GM21390 (cell line): ENCODE results near the gene ZC3H18.

Experiments used
- ATAC-seq: cut with Tn5 transposase; IDR thresholded peaks from one replicate; pipeline ENCODE4 v1.9.1; 2021; ENCODE audit not compliant: unreplicated experiment

Gene ZC3H18

DNA sequence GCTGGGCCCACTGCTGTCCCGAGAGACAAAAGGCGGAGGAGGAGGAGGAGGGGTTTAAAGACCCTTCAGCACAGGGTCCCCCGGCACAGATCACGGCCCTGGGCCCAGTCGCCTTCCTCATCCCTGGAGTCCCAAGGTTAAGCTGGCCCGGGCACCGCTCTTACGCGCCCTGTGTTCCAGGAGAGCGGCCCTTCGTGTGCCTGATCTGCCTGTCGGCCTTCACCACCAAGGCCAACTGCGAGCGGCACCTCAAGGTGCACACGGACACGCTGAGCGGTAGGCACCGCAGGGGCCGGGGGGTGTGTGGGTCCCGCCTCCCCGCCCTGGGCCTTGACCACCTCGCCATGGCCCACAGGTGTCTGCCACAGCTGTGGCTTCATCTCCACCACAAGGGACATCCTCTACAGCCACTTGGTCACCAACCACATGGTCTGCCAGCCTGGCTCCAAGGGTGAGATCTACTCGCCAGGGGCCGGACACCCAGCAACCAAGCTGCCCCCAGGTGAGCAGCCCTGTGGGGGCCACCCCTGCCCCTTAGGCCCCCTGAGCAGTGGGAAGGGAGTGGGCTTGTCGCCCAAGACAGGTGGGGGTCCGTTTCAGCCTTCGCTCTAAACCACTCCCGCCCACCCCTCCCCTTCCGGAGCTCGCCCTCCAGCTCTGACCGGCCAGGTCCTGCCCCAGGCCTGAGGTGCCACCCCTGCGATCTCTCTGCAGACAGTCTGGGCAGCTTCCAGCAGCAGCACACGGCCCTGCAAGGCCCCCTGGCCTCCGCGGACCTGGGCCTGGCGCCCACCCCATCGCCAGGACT, 37.6 kb upstream of the ZC3H18 start:
- no peak for ATAC-seq

DNA sequence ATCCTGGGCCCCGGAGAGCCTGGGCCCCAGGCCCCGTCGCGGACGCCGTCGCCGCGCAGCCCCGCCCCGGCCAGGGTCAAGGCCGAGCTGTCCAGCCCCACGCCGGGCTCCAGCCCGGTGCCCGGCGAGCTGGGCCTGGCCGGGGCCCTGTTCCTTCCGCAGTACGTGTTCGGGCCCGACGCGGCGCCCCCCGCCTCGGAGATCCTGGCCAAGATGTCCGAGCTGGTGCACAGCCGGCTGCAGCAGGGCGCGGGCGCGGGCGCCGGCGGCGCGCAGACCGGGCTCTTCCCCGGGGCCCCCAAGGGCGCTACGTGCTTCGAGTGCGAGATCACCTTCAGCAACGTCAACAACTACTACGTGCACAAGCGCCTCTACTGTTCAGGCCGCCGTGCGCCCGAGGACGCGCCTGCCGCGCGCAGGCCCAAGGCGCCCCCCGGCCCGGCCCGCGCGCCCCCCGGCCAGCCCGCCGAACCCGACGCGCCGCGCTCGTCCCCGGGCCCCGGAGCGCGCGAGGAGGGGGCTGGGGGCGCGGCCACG, 36.8 kb upstream of the ZC3H18 start:
- no peak for ATAC-seq

DNA sequence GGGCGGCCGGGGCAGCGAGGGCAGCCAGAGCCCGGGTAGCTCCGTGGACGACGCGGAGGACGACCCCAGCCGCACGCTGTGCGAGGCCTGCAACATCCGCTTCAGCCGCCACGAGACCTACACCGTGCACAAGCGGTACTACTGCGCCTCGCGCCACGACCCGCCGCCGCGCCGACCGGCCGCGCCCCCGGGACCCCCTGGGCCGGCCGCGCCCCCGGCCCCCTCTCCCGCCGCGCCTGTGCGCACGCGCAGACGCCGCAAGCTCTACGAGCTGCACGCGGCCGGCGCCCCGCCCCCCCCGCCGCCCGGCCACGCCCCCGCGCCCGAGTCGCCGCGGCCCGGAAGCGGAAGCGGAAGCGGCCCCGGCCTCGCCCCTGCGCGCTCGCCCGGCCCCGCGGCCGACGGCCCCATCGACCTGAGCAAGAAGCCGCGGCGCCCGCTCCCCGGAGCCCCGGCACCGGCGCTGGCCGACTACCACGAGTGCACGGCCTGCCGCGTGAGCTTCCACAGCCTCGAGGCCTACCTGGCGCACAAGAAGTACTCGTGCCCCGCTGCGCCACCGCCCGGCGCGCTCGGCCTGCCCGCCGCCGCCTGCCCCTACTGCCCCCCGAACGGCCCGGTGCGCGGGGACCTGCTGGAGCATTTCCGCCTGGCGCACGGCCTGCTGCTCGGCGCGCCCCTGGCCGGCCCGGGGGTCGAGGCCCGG, 36.1 kb upstream of the ZC3H18 start:
- peak; percentile 54 for ATAC-seq

DNA sequence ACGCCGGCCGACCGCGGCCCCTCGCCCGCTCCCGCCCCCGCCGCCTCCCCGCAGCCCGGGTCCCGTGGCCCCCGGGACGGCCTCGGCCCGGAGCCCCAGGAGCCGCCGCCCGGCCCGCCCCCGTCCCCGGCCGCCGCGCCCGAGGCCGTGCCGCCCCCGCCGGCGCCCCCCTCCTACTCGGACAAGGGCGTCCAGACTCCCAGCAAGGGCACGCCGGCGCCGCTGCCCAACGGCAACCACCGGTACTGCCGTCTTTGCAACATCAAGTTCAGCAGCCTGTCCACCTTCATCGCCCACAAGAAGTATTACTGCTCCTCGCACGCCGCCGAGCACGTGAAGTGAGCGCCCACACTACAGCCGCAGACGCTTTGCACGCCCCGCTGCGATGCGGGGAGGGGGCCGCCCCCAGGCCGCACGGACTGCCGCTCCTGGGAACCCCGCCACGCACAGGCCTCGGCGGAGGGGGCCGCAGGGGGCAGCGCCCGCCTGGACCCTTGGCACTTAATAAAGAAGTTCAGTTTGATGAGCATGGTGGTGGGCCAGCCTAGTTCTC, 35.5 kb upstream of the ZC3H18 start:
- ATAC-seq, result peak; percentile 23

DNA sequence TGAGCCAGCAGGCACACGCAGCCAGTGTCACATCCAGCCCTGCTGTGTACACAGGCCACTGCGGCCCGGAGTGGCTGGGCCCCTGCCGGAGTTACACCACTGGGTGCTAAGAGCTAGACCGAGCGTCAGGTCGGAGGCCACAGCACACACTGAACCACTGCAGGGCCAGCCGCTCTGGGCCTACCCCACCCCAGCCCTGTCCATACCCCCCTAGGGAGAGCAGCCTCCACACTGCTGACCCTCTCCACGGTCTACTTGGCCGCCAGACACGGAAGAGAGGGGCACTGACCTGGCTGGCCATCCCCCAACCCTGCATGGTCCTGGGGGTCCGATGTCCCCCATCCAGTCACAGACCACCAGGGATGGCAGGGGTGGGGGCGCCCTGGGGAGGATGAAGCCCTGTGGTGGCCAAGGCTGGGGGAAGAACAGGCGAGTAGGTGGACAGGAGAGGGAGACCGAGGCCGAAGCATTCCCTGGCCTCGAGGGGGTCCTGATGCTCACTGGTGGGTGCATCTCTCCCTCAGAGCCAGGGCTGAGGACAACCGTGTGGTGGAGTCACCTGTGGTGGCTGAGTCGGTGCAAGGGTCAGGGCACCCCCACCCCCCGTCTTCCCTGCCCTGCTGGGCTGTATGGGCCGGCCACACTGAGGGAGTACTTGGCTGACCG, 34.9 kb upstream of the ZC3H18 start:
- no peak for ATAC-seq

DNA sequence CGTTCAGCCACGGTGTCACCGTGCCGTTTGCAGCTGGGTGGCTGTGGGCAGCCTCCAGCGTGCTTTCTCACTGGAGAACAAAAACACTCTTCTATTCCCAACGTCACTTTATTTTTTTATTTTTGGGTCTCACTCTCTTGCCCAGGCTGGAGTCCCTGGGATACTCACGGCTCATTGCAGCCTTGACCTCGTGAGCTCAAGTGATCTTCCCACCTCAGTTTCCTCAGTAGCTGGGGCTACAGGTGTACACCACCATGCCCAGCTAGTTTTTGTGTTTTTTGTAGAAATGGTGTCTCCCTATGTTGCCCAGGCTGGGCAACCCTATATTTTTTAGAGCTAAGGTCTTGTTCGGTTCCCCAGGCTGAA, 34.4 kb upstream of the ZC3H18 start:
- ATAC-seq, result no peak

DNA sequence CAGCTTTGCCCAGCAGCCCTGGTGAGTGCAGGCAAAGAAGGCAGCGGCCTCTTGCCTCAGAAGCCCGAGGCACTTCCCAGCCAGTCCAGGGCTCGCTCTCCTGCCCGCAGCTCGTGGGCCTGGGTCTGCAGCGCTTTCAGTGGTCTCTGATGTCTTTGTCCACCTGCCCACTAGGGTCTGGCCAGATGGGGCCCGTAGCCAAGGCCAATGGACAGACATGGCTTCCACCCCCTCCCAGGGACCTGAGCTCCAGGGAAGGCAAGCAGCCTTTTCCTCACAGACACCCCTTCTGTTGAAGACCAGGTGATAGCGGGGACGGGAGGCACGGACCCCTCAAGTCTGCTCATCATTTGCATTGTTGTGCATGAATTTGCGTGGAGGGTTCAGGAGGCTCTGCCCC, 33.7 kb upstream of the ZC3H18 start:
- no peak for ATAC-seq

DNA sequence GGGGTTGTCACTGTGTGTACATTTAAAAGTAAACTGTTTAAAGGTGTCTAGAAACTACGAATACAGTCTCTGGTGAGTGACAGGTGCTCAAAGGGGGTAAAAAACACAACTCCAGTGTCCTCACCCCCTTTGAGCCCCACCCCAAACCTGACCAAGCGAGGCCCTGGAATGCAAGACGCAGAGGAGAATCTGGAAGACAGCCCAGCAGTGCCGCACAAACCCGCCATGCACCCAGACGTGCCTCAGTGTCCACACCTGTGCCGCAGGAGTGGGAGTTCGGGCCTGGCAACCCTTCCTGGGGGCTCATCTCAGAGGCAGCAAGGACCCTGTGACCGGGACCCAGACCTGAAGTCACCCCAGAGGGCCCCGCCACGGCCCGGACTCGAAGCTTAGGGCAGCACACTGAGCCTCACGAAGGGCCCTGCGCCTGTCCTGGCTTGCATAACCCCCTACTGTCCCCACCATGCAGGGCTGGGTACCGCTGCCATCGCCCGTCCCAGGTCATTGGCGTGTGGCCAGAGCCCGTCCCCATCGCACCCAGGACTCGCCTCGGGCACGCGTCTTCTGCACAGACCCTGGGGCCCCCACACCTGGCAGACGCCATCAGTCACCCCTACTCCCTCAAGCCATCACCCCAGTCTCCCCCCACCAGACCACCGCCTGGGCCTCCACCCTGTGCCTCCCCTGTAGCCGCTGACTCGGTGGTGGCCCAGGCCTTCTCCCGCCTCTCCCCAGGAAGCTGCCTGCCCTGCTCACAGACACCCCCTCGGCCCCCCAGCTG, 33.0 kb upstream of the ZC3H18 start:
- no peak for ATAC-seq

DNA sequence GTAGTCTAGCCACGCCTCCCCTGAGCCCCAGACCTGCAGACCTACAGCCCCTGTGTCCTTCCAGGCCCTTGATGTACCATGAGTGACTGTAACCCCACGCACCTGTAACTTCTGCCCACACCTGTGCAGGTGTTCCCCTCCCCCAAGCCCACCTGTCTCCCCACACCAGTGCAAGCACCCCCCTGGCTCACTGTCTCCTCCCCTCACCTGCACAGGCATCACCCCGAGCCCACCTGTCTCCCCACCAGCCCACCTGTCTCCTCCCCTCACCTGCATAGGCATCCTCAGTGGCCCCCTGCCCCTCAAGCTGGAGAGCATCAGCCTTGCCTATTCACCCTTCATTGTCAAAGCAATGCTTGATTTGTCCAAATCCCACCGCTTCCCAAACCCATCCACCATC, 32.3 kb upstream of the ZC3H18 start:
- no peak for ATAC-seq

DNA sequence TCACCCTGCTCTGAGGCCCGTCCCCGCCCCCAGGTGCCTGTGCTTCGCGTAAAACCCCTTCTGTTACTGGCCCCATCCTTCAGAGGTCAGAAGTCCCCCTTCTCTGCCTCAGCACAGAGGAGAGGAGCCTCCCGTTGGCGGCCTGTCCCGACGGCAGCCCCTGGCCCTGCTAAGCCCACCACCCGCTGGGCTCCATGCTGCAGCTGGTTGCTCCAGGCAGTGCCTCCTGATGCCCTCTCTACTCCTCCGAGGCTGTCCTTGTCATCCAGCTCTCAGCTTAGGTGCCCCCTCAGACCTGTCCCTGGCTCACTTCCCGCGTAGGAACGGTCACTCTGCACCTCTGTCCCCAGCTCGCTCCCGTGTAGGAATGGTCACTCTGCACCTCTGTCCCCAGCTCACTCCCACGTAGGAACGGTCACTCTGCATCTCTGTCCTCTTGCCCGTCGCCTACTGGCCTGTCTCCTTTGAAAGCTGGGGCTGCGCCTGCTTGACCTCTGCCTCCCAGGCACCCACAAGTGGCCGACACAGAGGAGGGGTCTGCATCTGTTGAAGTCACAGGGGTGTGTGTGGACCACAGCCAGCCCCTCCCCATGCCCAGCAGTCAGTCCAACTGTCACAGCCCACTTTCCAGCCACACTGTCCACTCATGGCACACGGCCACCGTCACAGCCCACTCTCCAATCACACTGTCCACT, 31.7 kb upstream of the ZC3H18 start:
- ATAC-seq, result no peak

DNA sequence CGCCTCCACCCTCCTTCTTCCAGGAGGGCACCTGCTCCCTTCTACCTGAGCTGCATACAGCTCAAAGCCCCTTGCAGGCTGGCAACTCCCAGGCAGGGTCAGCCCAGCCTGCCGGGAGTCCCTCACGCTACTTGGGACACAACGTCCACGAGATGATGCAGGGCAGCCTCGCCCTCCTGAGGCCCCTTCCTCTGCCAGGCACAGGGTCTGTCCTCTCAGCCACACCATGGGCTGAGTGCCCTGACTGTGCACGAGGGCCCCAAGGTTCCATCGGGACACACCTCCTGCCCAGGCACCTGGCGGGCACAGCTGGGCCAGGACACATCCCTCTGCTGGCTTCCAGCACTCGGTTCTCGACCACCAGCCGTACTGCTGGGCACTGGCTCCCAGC, 30.9 kb upstream of the ZC3H18 start:
- ATAC-seq, result no peak

DNA sequence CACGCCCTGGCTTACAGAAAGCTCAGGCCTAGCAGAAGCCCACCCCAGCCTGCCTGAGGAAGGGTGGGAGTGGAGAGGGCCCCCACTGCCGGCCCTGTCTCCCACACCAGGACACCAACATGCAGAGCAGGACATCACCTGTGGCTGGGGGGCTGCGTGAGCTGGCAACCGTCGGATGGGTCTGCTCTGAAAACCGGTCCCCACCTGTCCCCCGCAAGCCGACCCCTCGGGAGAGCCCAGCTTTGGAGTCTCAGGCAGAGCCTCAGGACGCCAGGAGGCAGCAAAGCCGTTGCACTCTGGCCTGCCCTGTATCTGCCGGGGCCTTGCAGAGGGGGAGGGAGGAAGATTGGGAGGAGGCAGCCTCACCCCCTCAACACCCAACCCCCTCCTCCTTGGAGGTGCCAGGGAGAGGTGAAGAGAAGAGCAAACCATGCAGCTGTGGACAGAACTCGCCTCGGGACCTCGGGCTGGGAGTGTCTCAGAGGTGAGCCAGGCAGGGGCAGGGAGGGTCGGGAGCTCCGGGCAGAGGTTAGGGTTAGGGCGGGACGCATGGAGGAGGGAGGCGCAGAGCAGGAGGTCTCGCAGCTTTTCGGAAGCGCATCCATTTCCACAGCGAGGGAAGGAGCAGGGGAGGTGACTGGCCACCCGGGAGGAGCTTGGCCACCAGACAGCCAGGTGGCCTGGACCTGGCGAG, 30.4 kb upstream of the ZC3H18 start:
- ATAC-seq, result no peak

DNA sequence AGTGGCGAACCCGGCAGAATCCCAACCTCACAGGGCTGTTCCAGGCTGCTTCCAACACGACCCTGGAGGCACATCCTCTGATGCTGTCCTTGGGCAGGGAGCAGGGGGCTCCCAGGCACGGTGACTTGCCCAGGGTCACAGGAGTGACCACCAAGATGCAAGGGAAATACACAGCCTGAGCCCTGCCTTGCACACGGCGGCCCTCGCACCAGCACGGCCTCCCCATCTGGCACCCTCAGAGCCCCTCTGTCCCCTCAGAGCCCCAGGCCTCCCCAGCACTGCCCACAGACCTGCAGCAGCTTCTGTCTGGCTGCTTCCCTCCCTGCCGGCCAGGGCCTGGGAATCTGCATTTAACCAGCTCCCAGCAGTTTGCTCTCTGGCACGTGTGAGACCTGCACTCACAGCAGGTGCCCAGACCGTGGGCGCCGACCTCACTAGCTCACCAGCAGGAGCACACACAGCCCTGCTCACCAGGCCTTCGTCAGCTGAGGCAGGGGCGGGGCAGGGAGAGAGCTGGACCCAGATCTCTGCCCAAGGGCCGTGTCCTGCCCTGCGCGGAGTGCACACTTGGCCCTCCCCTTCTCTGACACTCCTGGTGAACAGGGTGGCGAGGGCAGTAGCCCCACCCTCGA, 29.7 kb upstream of the ZC3H18 start:
- ATAC-seq, result no peak

DNA sequence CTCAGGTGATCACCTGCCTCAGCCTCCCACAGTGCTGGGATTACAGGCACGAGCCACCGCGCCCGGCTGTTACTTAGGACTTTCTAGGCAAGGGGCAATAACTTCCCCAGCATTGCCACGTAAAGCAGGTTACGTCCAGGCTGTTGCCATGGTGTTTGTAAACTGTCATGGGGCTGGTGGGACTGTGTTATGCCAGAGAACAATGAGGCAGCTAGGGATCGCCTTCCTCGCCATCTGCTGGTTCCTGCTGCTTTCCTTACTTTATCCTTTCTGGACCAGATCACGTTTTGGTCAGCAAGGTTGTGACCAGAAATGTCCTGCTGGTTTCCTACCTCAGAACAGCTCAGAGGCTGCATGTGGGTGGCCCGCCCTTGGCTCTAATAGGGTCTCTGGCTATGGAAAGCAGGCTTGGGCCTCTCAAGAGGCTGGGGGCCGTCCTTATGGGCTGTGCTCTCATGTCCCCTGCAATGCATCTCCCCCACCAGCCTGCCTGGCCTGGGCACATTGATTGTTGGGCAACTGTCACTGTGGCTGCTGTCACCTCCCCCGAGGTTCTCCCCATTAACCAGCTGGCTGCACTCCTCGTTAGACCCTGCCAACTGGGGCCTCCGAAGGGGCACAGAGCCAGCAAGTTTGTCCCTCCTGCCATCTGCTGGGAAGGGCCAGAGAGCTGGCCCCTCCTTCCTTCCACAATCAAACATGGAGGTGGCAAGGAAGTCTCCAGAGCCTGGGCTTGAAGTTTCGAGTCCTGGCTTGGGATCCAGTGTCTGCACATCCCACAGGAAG, 28.2 kb upstream of the ZC3H18 start:
- no peak for ATAC-seq

DNA sequence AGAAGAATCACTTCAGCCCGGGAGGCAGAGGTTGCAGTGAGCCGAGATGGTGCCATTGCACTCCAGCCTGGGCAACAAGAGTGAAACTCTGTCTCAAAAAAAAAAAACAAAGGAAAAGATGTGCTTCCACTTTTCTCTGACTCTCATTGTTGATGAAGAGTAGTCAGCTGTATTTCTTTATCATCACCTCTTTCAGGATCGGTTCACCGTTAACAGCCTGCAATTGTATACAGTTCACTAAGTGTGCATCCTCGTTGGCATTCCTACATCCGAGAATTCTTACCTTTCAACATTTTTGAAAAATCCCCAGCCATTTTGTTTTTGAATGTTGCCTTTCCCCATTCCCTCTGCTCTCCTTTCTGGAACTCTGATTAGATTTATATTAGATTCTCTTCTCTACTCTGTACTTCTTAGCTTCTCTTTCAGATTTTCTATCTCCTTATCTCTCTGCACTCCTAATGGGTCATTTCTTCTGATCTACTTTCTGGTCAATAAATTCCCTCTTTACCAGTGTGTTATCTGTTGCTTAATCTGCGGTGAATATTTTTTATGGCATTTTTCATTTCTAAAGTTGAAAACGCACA, 26.9 kb upstream of the ZC3H18 start:
- ATAC-seq, result no peak

DNA sequence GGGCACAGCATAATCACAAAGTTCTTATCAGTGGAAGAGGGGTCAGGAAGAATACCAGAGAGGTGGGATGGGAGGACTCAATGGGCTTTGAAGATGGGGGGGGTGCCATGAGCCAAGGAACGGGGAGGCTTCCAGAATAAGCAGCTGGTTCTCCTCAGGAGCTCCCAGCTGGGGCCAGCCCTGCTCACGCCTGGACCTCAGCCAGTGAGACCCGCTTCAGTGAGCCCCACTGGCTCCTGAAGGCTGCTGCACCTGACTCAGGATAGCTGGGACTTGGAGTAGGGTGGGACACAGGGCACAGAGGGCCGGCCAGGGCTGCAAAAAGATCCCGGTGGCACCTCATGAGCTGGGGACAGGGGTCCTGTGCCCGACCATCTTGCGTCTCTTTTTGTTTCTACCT, 24.4 kb upstream of the ZC3H18 start:
- no peak for ATAC-seq

DNA sequence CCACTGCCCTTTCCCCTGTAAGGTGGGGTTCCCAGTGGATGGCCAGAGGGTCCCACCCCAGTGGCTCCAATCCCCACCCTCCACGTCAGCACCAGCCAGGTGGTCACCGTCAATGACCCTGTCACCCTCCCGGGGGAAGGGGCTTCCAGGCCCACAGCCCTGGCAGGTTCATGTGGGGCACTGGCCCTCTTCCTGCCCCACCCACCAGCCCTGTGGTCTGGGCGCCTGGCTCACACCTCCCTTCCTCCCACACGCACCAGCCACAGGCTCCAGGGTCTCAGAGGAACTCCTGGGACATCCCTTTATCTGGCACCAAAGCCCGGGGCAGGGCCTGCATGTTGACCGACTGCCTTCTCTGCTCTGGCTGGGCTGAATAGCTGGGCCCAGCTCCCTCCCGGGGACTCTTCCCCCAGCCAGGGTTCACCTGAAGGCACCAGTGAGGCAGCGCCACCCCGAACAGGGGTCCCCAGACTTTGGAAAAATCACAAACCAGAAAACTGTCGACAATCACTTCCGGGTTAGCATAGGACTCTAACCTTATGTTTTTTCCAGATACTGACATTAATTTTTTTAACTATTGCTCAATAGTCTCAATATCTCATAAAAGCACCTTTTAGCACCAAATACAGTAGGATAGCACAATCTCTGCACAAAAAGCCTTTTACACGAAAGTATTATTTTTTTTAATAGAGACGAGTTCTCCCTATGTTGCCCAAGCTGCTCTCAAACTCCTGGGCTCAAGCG, 21.9 kb upstream of the ZC3H18 start:
- no peak for ATAC-seq
